Activated CD8-positive, alpha-beta T cell treated with anti-CD3 and anti-CD28 coated beads, Interleukin-2, amount 10 ng/mL, durations not matched to agents 7 days and 5 days (primary cell): ENCODE results near the gene ELOA. TPM values are rescaled to one million over a fixed set of nuclear protein-coding genes. Genes with fewer than 3 reads are reported as not detected.
"Not testable (repeated sequence)": the region's sequence is repeated elsewhere in the genome, so short reads cannot be mapped to it uniquely, and the experiment has no call there.

ENCODE experiments used
- ATAC-seq: fragments of 150-1000 bp; cut with Tn5 transposase; one replicate; pipeline ENCODE4 v1.10.0; 2021; ENCODE audit warnings: moderate library complexity
- CTCF ChIA-PET: fragments of 350-600 bp; sonication (Branson Sonifier 250); formaldehyde crosslinking; loops from one replicate; lab custom pipeline; 2021; ENCODE audit warnings: antibody characterized with exemption; lab: Charles Lee
- POLR2A ChIA-PET: fragments of 350-600 bp; sonication (Branson Sonifier 250); formaldehyde crosslinking; loops from one replicate; lab custom pipeline; 2021; ENCODE audit warnings: antibody characterized with exemption; lab: Charles Lee
- DNase-seq: peaks from one replicate; pipeline ENCODE4 v3.0.0-alpha.2; 2020
- H3K27ac Mint-ChIP-seq: one replicate; pipeline ENCODE4 v1.8.0; 2021; ENCODE audit warnings: mild to moderate bottlenecking, mixed read lengths
- H3K27me3 Mint-ChIP-seq: one replicate; pipeline ENCODE4 v1.8.0; 2021; ENCODE audit warnings: low read depth, mixed read lengths
- H3K36me3 Mint-ChIP-seq: one replicate; pipeline ENCODE4 v1.8.0; 2021; ENCODE audit warnings: low read depth, mixed read lengths
- H3K4me1 Mint-ChIP-seq: one replicate; pipeline ENCODE4 v1.8.0; 2021; ENCODE audit warnings: low read depth, mixed read lengths
- H3K4me3 Mint-ChIP-seq: one replicate; pipeline ENCODE4 v1.8.0; 2021; ENCODE audit warnings: mild to moderate bottlenecking, mixed read lengths
- H3K9me3 Mint-ChIP-seq: one replicate; pipeline ENCODE4 v1.8.0; 2022; ENCODE audit warnings: mixed read lengths; ENCODE audit not compliant: insufficient read depth
- total RNA-seq, 2 experiments: library from RNA; stranded (reverse); gene quantifications; one replicate each; pipeline ENCODE4 v1.2.3, GENCODE V29; 2021

The ELOA gene
- total RNA-seq, 2 experiments from 2014 or later = 29.2 to 31.0 TPM

DNA sequence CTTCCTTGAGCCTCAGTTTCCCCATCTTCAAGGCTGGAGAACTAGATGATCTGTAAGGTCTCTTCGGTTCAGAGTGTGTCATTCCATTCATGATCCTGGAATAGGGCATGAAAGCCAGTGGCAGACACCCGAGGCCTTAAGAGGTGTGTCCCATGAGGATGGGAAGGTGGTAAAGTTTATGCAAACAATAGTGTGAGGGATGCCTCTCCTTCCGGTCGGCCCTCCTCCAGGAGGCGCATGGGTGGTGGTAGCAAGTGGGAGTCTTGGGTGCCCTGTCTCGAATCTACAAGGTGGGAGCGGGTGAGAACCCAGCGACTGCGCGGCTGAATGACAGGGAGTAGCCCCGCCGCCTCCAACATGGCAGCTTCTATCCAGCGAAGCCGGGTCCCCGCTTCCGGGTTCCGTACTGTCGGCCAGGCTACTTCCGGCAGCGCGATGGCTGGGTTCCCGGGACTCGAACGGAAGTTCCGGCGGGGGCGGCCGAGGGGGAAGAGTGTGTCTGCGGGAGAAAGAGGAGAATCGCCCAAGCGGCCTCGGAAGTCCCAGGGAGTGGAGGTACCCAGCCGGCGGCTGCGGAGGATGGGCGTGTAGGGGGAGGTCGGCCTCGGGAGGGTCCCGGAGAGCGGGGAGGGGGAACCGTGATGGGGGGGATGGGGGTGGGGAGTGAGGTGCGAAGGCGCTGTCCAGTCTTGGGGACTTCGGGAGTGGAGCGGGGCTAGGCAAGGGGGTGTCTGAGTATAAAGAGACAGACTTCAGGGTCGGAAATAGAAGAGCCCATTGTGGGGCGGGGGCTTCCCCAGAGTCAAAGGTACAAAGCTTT is 47.6 kb downstream of the ELOA start, which contains the start of gene LYPLA2:
Gene LYPLA2 (plus strand): TSS at position 450 of the 820 bp plus-strand sequence. CDS start 1,538 bp downstream, outside the sequence.
- peak; percentile 90 for ATAC-seq
- H3K4me3 Mint-ChIP-seq = peak within 1 kb of the TSS; percentile 95
- peak within 1 kb of the TSS; percentile 97 for H3K27ac Mint-ChIP-seq
- H3K27me3 Mint-ChIP-seq = no peaks in the 10 kb centered on the region
- H3K36me3 Mint-ChIP-seq = peaks cover 50% of the 10 kb centered on the region
- H3K4me1 Mint-ChIP-seq = peaks cover 36% of the 10 kb centered on the region
- ChIA-PET CTCF (interaction anchor here (1.3 to 2.4 kb wide), 6 partner anchors 11 to 125 kb away, joined by 3 to 10 read pairs (median 6); no protein-coding TSS in a partner anchor), POLR2A (interaction anchor here (1.5 to 4.0 kb wide), 4 partner anchors 10 to 169 kb away, joined by 4 to 33 read pairs (median 18); partner anchors contain the start of genes GALE, PITHD1 and PNRC2)
- DNase-seq = peak; percentile 92
- no peaks in the 10 kb centered on the region for H3K9me3 Mint-ChIP-seq

DNA sequence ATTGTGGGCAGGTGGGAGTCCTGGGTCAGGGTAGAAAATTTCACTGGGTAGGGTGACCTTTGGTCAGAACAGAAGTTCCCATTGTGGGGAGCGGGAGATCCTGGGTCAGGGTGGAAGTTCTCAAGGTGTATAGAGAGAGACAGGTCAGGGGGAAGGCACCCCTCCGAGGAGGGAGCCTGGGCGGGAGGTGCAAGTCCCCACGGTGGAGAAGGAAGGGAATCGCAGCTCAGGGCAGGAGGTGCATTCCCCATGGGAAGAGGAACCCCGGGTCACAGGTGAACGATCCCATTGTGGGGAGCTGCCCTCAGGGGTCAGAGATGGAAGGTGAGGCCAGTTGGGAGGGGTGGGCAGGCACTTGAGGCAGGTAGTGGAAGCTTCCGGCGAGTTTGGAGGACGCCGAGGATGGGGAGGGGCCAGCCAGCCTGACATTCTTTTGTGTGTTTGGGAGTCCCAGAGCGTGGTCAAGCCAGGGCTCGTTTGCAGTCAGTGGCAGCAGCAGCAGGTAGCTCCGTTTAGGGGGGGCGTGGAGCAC is 48.3 kb downstream of the ELOA start:
- DNase-seq = peak; percentile 54
- ChIA-PET POLR2A (interaction anchor here (1.5 to 4.0 kb wide), 4 partner anchors 10 to 168 kb away, joined by 4 to 33 read pairs (median 18); partner anchors contain the start of genes GALE, PITHD1 and PNRC2), CTCF (interaction anchor here (0.9 to 2.4 kb wide), 6 partner anchors 11 to 125 kb away, joined by 3 to 10 read pairs (median 6); no protein-coding TSS in a partner anchor)
- Mint-ChIP-seq H3K27me3 (no peaks in the 10 kb centered on the region), H3K27ac (peak overlapping the region; percentile 97), H3K36me3 (peaks cover 47% of the 10 kb centered on the region), H3K9me3 (no peaks in the 10 kb centered on the region), H3K4me3 (peak overlapping the region; percentile 95), H3K4me1 (peaks cover 36% of the 10 kb centered on the region)
- peak; percentile 36 for ATAC-seq

DNA sequence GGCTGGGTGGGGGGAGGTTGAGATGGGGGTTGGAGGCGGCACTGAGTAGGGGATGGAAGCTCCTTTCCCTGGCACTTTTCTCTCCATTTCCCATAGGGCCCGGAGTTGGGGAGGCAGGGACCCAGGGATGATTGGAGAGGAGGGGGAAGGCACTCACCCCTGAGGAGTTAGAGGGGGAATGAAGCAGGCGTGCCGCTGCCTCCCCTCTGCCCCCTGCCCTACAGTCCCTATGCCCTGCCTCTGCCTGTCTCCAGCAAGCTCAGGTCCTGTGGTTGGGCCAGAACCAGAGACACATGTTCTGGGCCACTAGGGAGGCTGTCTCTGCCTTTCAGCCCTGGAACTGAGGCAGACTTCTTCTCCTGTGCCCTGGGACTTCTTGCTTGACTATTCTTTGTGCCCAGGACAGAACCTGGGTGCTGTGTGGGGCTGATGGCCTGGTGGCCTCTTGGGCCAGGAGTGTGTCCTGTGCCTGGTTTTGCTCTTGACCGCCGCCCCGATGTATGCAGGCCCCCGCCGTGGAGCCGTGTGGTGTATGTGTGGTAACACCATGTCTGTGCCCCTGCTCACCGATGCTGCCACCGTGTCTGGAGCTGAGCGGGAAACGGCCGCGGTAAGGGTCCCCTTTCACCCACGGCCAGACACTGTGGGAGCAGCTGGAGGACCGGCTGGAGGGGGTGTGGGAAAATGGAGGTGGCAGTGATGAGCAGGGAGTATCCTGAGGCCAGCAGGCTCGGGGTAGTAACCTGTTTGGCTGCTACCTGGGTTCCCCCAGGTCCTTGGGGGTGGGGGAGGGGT is 49.1 kb downstream of the ELOA start:
- Mint-ChIP-seq H3K4me1 (peaks cover 36% of the 10 kb centered on the region), H3K27ac (peak overlapping the region; percentile 97), H3K9me3 (no peaks in the 10 kb centered on the region), H3K27me3 (no peaks in the 10 kb centered on the region), H3K4me3 (peak overlapping the region; percentile 95), H3K36me3 (peaks cover 46% of the 10 kb centered on the region)
- DNase-seq (no peak), ATAC-seq (no peak)
- CTCF ChIA-PET = interaction anchor here (0.9 to 2.1 kb wide), 5 partner anchors 12 to 124 kb away, joined by 3 to 10 read pairs (median 5); no protein-coding TSS in a partner anchor
- POLR2A ChIA-PET = interaction anchor here (0.7 to 4.0 kb wide), 6 partner anchors 9 to 167 kb away, joined by 3 to 33 read pairs (median 8); partner anchors contain the start of genes GALE, PITHD1 and PNRC2

- Mint-ChIP-seq H3K36me3 (peaks cover 44% of the 10 kb centered on the region), H3K27ac (no peak overlapping the region), H3K4me3 (peak overlapping the region; percentile 18), H3K27me3 (no peaks in the 10 kb centered on the region), H3K9me3 (no peaks in the 10 kb centered on the region), H3K4me1 (peaks cover 34% of the 10 kb centered on the region)
- peak; percentile 20 for ATAC-seq
- POLR2A ChIA-PET = interaction anchor here (0.7 to 1.2 kb wide), 3 partner anchors 9 to 187 kb away, joined by 3 to 5 read pairs (median 3); partner anchors contain the start of gene SRSF10
- DNase-seq = peak; percentile 59
- CTCF ChIA-PET = interaction anchor here (1.7 kb wide), 1 partner anchor 17 kb away, joined by 8 read pairs; no protein-coding TSS in a partner anchor
These were observed 49.9 kb downstream of the ELOA start for GRCh38 chr1:23793018-23793781.

DNA sequence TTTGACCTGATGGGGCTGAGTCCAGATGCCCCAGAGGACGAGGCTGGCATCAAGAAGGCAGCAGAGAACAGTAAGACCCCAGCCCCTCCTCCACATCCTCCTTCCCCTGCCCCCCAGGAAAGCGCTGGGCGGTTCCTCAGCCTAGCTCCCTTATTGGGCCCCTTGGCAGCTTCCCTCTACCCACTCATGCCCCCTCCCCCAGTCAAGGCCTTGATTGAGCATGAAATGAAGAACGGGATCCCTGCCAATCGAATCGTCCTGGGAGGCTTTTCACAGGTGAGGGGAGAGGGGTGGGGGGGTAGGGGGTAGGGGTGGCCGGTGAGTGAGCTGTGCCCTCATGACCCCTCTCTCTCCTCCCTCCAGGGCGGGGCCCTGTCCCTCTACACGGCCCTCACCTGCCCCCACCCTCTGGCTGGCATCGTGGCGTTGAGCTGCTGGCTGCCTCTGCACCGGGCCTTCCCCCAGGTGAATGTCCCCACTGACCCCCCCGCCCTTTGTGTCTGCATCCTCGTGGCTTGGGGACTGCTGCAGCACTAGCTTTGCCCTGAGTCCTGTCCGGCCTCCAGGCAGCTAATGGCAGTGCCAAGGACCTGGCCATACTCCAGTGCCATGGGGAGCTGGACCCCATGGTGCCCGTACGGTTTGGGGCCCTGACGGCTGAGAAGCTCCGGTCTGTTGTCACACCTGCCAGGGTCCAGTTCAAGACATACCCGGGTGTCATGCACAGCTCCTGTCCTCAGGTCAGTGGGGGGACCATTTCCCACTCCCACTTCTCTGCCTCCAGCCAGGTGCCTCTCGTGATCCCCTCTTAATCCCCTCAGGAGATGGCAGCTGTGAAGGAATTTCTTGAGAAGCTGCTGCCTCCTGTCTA is 50.8 kb downstream of the ELOA start:
- Mint-ChIP-seq H3K36me3 (peaks cover 39% of the 10 kb centered on the region), H3K27ac (no peak overlapping the region), H3K27me3 (no peaks in the 10 kb centered on the region), H3K9me3 (no peaks in the 10 kb centered on the region), H3K4me1 (peaks cover 41% of the 10 kb centered on the region), H3K4me3 (no peak overlapping the region)
- no peak for DNase-seq
- ChIA-PET POLR2A (interaction anchor here (1.1 to 1.2 kb wide), 2 partner anchors 14 to 186 kb away, joined by 3 to 5 read pairs; partner anchors contain the start of gene SRSF10), CTCF (interaction anchor here (1.7 kb wide), 1 partner anchor 16 kb away, joined by 8 read pairs; no protein-coding TSS in a partner anchor)
- ATAC-seq = no peak

DNA sequence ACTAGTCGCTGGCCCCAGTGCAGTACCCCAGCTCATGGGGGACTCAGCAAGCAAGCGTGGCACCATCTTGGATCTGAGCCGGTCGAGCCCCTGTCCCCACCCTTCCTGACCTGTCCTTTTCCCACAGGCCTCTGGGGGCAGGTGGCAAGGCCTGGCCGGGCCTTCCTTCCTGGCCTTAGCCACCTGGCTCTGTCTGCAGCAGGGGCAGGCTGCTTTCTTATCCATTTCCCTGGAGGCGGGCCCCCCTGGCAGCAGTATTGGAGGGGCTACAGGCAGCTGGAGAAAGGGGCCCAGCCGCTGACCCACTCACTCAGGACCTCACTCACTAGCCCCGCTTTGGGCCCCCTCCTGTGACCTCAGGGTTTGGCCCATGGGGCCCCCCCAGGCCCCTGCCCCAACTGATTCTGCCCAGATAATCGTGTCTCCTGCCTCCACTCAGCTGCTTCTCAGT is 51.5 kb downstream of the ELOA start:
- H3K9me3 Mint-ChIP-seq, ATAC-seq, DNase-seq, H3K4me3 Mint-ChIP-seq, H3K27me3 Mint-ChIP-seq: not testable (repeated sequence)
- H3K27ac Mint-ChIP-seq = peak overlapping the region; percentile 49
- peaks cover 43% of the 10 kb centered on the region for H3K4me1 Mint-ChIP-seq
- peaks cover 36% of the 10 kb centered on the region for H3K36me3 Mint-ChIP-seq
- POLR2A ChIA-PET = interaction anchor here (1.3 kb wide), 1 partner anchor 13 kb away, joined by 4 read pairs; no protein-coding TSS in a partner anchor
- CTCF ChIA-PET = interaction anchor here (1.7 kb wide), 1 partner anchor 16 kb away, joined by 8 read pairs; no protein-coding TSS in a partner anchor

DNA sequence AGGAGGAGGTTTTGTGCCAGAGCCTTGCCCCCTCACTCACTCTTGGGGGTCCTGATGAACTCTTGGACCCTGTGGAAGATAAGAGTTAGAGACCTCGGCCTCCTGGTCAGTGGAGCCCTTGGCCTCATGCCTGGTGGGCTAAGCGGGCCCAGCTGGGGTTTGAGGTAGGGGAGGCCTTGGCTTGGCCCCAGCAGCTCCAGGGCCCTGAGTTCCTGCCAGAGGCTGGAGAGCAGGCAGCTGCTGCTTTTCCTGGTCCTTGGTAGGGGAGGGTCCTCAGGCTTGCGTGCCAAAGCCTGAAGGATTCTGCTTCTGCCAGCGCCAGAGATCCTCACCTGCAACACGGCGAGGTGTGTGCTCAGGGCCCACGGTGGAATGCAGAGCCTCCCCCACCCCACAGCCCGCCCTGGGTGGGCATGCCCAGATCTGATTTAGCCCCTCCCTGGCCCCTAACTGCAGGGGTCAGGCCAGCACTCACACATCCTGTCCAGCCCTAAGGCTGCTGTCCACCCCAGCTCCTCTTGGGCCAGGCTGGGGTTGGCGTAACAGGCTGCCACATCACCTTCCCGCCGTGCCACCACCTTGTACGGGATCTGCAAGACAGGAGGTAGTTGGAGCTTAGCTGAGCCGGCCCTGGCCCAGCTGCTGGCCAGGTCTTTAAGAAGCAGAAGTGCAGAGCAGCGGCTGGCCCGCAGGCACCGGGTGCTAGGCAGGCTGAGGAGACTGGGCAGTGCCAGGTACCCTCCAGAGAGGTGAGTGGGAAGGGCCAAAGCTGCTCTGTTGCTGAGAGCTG is 52.6 kb downstream of the ELOA start:
- no peaks in the 10 kb centered on the region for H3K27me3 Mint-ChIP-seq
- CTCF ChIA-PET = no interaction called here

GRCh38 chr1:23796466-23797271 is 53.4 kb downstream of the ELOA start:
- no peak for ATAC-seq

More for the DNA sequence above, 52.6 kb downstream of the ELOA start:
- H3K4me1 Mint-ChIP-seq = peaks cover 36% of the 10 kb centered on the region
- POLR2A ChIA-PET = interaction anchor here (1.3 to 2.6 kb wide), 2 partner anchors 12 to 18 kb away, joined by 4 to 10 read pairs; partner anchors contain the start of gene PITHD1
- no peak overlapping the region for H3K4me3 Mint-ChIP-seq
- peaks cover 34% of the 10 kb centered on the region for H3K36me3 Mint-ChIP-seq
- no peak for DNase-seq
- H3K27ac Mint-ChIP-seq = peak overlapping the region; percentile 43
- H3K9me3 Mint-ChIP-seq = no peaks in the 10 kb centered on the region
- ATAC-seq = no peak

More at GRCh38 chr1:23796466-23797271, 53.4 kb downstream of the ELOA start:
- Mint-ChIP-seq H3K36me3 (peaks cover 29% of the 10 kb centered on the region), H3K27me3 (no peaks in the 10 kb centered on the region), H3K9me3 (no peaks in the 10 kb centered on the region), H3K4me3 (no peak overlapping the region), H3K27ac (no peak overlapping the region), H3K4me1 (peaks cover 33% of the 10 kb centered on the region)
- ChIA-PET CTCF (interaction anchor here (1.3 to 6.1 kb wide), 2 partner anchors 13 to 114 kb away, joined by 3 to 53 read pairs; no protein-coding TSS in a partner anchor), POLR2A (interaction anchor here (2.6 kb wide), 1 partner anchor 18 kb away, joined by 10 read pairs; the partner anchor contains the start of gene PITHD1)
- DNase-seq = no peak
